Activated CD8-positive, alpha-beta T cell treated with anti-CD3 and anti-CD28 coated beads for 36 hours (primary cell): ENCODE measurements around the gene MCEMP1. TPM values are rescaled to one million over a fixed set of nuclear protein-coding genes. Genes with fewer than 3 reads are reported as not detected.
A peak's percentile ranks its signal among the peaks of the same experiment; 100 is the strongest.

Experiments
- ATAC-seq: fragments of 200-7000 bp; cut with Tn5 transposase; one replicate; pipeline ENCODE4 v1.10.0; 2021; ENCODE audit warnings: mild to moderate bottlenecking, moderate library complexity
- CTCF ChIA-PET: fragments of 350-600 bp; sonication (Branson Sonifier 250); formaldehyde crosslinking; loops from one replicate; lab custom pipeline; 2021; ENCODE audit warnings: antibody characterized with exemption; lab: Charles Lee
- POLR2A ChIA-PET: fragments of 350-600 bp; sonication (Branson Sonifier 250); formaldehyde crosslinking; loops from one replicate; lab custom pipeline; 2021; ENCODE audit warnings: antibody characterized with exemption; lab: Charles Lee
- DNase-seq: peaks from one replicate; pipeline ENCODE4 v3.0.0-alpha.2; 2020
- H3K27ac Mint-ChIP-seq: one replicate; pipeline ENCODE4 v1.8.0; 2021; ENCODE audit warnings: mild to moderate bottlenecking, mixed read lengths
- H3K27me3 Mint-ChIP-seq: one replicate; pipeline ENCODE4 v1.8.0; 2021; ENCODE audit warnings: mixed read lengths
- H3K36me3 Mint-ChIP-seq: one replicate; pipeline ENCODE4 v1.8.0; 2021; ENCODE audit warnings: low read depth, mixed read lengths
- H3K4me1 Mint-ChIP-seq: one replicate; pipeline ENCODE4 v1.8.0; 2021; ENCODE audit warnings: low read depth, mixed read lengths
- H3K4me3 Mint-ChIP-seq: one replicate; pipeline ENCODE4 v1.8.0; 2021; ENCODE audit warnings: mild to moderate bottlenecking, moderate library complexity, mixed read lengths
- H3K9me3 Mint-ChIP-seq: one replicate; pipeline ENCODE4 v1.8.0; 2021; ENCODE audit warnings: mixed read lengths
- intact Hi-C: fragments of 100-400 bp; cut with micrococcal nuclease; formaldehyde crosslinking; loops from one replicate; pipeline ENCODE4 v1.10.0; 2022
- total RNA-seq, 2 experiments: library from RNA; stranded (reverse); gene quantifications; one replicate each; pipeline ENCODE4 v1.2.3, GENCODE V29; 2021
- TF ChIP-seq, protein P1 (sequence below): fragments of 200-600 bp; IDR thresholded peaks from one replicate; pipeline ENCODE4 v1.8.0; 2022; ENCODE audit warnings: antibody characterized with exemption, mild to moderate bottlenecking

MCEMP1 gene, protein sequence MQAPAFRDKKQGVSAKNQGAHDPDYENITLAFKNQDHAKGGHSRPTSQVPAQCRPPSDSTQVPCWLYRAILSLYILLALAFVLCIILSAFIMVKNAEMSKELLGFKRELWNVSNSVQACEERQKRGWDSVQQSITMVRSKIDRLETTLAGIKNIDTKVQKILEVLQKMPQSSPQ
- not detected for total RNA-seq

DNA sequence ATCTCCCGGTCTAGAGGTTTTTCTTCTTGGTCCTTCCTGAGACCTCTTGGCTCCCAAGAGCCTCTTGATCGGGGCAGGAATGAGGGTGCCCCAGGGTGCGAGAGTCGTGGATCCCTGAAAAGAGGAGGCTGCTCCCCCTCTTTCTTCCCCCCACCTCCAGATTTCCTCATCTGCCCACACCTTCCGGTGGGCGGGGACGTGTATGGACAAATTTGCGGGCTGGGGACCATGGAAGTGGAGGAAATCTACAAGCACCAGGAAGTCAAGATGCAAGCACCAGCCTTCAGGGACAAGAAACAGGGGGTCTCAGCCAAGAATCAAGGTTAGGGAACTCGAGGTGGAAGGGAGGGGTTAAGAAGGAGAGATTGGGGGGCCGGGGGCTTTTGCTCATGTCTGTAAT, at the start of gene MCEMP1:
Gene MCEMP1, plus strand, starts transcription at position 237 of the 400 bp plus-strand sequence. Its CDS starts 31 bp downstream, at position 268.
- ChIA-PET POLR2A (no interaction called here), CTCF (interaction anchor here (0.8 to 1.5 kb wide), 3 partner anchors 109 to 310 kb away, joined by 3 to 4 read pairs (median 3); no protein-coding TSS in a partner anchor)
- peaks cover 47% of the 10 kb centered on the region for H3K4me1 Mint-ChIP-seq
- H3K36me3 Mint-ChIP-seq, result peaks cover 2% of the 10 kb centered on the region
- ATAC-seq (no peak), DNase-seq (no peak)
- no peaks in the 10 kb centered on the region for H3K9me3 Mint-ChIP-seq
- peaks cover 34% of the 10 kb centered on the region for H3K27me3 Mint-ChIP-seq
- H3K27ac Mint-ChIP-seq, result no peak within 1 kb of the TSS
- intact Hi-C loops, result no loop called here
- TF ChIP-seq, protein P1, sequence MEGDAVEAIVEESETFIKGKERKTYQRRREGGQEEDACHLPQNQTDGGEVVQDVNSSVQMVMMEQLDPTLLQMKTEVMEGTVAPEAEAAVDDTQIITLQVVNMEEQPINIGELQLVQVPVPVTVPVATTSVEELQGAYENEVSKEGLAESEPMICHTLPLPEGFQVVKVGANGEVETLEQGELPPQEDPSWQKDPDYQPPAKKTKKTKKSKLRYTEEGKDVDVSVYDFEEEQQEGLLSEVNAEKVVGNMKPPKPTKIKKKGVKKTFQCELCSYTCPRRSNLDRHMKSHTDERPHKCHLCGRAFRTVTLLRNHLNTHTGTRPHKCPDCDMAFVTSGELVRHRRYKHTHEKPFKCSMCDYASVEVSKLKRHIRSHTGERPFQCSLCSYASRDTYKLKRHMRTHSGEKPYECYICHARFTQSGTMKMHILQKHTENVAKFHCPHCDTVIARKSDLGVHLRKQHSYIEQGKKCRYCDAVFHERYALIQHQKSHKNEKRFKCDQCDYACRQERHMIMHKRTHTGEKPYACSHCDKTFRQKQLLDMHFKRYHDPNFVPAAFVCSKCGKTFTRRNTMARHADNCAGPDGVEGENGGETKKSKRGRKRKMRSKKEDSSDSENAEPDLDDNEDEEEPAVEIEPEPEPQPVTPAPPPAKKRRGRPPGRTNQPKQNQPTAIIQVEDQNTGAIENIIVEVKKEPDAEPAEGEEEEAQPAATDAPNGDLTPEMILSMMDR, result no peak
- no peak within 1 kb of the TSS for H3K4me3 Mint-ChIP-seq

DNA sequence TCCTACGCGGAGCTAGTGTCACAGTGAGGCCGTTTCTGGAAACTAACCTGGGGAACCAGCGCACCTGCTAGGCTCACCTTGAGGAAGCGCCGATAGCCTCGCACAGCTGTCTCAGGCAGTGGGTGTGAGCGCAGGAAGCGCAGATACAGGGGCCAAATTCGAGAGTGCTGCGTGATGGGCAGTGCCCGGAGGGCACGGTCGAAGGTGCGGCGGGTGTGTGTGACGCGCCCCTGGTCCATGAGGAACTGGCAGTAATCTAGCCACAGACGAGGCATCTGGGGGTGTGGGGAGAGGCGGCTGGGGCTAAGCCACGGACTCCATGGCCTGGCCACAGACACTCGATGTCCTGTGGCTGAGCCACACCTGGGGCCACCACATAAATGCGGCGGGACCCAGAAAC, 49.7 kb upstream of the MCEMP1 start:
- peaks cover 31% of the 10 kb centered on the region for H3K4me1 Mint-ChIP-seq
- intact Hi-C loops, result no loop called here

DNA sequence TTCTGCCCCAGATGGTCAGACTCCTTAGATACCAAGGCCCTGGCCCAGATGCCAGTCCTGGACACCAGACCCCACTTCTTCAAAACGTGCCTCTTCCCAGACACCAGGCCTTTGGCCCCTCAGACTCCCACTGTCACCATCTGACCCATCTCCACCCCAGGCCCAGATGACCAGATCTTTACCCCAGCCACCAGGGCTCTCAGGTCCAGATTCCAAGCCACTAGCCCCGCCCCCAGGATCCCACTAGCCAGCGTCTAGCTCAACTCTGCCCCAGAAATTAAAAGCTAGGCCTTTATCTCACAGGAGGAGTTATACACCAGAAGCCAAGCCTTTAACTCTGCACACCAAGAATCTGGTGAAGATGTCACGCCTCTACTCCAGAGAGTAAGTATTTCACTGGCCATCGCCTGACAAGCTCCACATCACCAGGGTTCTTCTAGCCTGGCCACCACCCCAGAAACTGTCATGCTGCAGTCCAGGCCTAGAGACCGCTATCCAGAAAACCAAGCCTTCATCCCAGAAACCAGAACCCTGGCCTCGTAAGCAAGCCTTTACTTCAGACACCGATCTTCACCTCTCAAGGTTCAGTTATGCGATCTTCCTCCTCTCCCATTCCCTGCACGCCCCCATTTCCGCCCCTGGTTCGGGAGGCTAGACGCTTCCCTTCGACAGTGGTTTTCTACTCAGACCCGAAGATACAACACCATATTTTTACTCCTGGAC, 48.1 kb upstream of the MCEMP1 start:
- ChIA-PET CTCF (interaction anchor here (1.1 to 4.0 kb wide), 5 partner anchors 10 to 62 kb away, joined by 4 to 18 read pairs (median 4); partner anchors contain the start of gene TRAPPC5), POLR2A (interaction anchor here (0.6 to 2.0 kb wide), 9 partner anchors 9 to 241 kb away, joined by 3 to 10 read pairs (median 4); partner anchors contain the start of genes PNPLA6, STXBP2 and TRAPPC5)
- Mint-ChIP-seq H3K27me3 (no peaks in the 10 kb centered on the region), H3K4me1 (peaks cover 31% of the 10 kb centered on the region), H3K36me3 (peaks cover 4% of the 10 kb centered on the region), H3K9me3 (no peaks in the 10 kb centered on the region), H3K27ac (peak overlapping the region; percentile 93), H3K4me3 (peak overlapping the region; percentile 83)
- intact Hi-C loops, result no loop called here
- no peak for DNase-seq
- no peak for ATAC-seq
- TF ChIP-seq, protein P1, result no peak

More for the DNA sequence above, 49.7 kb upstream of the MCEMP1 start:
- Mint-ChIP-seq H3K36me3 (peaks cover 13% of the 10 kb centered on the region), H3K4me3 (peak overlapping the region; percentile 83), H3K9me3 (no peaks in the 10 kb centered on the region), H3K27me3 (no peaks in the 10 kb centered on the region), H3K27ac (no peak overlapping the region)
- ChIA-PET POLR2A (interaction anchor here (0.6 to 0.8 kb wide), 2 partner anchors 10 to 105 kb away, joined by 3 read pairs; partner anchors contain the start of gene MCOLN1), CTCF (interaction anchor here (0.7 to 1.5 kb wide), 2 partner anchors 53 to 59 kb away, joined by 3 to 5 read pairs; partner anchors contain the start of gene TRAPPC5)
- no peak for DNase-seq
- TF ChIP-seq, protein P1, result no peak
- no peak for ATAC-seq

DNA sequence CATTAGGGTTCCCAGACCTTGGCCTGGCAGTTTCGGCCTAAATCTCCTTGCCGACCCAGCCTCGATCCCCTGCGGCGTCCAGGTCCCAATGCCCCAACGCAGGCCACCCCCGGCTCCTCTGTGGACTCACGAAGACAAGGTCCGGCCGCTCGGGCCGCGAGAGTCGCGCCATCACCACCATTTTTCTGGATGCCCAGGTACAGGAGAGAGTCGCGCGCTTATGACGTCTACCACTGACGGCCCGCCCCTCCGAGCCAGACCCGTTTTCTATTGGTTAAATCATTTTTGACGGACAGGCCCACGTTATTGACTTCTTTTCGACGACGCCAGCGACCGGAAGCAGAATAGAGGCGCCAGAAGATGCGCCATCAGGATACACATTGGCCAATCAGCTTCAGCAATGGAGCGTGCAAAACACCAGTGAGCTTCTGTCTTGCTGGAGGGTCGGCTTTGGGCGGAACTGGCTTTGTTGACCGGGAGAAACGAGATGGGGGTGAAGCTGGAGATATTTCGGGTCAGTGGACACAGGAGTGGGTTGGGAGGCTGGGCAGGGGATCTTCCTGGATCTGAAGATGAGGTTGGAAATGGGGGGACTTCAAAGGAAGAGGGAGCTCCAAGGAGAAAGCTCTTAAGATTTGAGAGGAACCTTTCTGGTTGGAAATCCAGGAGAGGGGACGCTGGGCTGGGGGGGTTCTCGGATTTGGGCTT, 47.4 kb upstream of the MCEMP1 start, which contains the start of the genes PET100 and XAB2:
Gene PET100, plus strand, starts transcription at position 447 of the 708 bp plus-strand sequence. Its CDS starts 41 bp downstream, at position 488.
Gene XAB2, minus strand, starts transcription at position 199 of the 708 bp plus-strand sequence. Its CDS starts 18 bp downstream, at position 181.
- H3K27ac Mint-ChIP-seq, result peak within 1 kb of the TSS; percentile 93
- DNase-seq (peak; percentile 97), ATAC-seq (peak; percentile 99)
- intact Hi-C loops, result no loop called here
- H3K27me3 Mint-ChIP-seq, result no peaks in the 10 kb centered on the region
- peaks cover 31% of the 10 kb centered on the region for H3K4me1 Mint-ChIP-seq
- ChIA-PET CTCF (interaction anchor here (1.1 to 4.0 kb wide), 6 partner anchors 9 to 63 kb away, joined by 4 to 18 read pairs (median 5); partner anchors contain the start of gene TRAPPC5), POLR2A (interaction anchor here (0.6 to 2.0 kb wide), 16 partner anchors 8 to 240 kb away, joined by 3 to 10 read pairs (median 4); partner anchors contain the start of genes PNPLA6, STXBP2 and TRAPPC5)
- peak within 1 kb of the TSS; percentile 83 for H3K4me3 Mint-ChIP-seq
- H3K9me3 Mint-ChIP-seq, result no peaks in the 10 kb centered on the region
- TF ChIP-seq, protein P1, result no peak
- H3K36me3 Mint-ChIP-seq, result peaks cover 4% of the 10 kb centered on the region
